Mesothelial cell of epicardium (in vitro differentiated cells): ENCODE data around the gene CYBC1. TPM values are rescaled to one million over a fixed set of nuclear protein-coding genes. Genes with fewer than 3 reads are reported as not detected.

Source experiments
- DNase-seq, 2 experiments: peaks; one replicate each; pipeline ENCODE4 v3.0.0; 2021; ENCODE audit warnings: low spot score in 2 of 2; ENCODE audit not compliant: unreplicated experiment in 2 of 2
- H3K27ac Mint-ChIP-seq: 2 replicates; pipeline ENCODE4 v1.8.0; 2021; ENCODE audit warnings: mixed read lengths
- H3K27me3 Mint-ChIP-seq: 2 replicates; pipeline ENCODE4 v1.8.0; 2021; ENCODE audit warnings: low read depth, mixed read lengths
- H3K36me3 Mint-ChIP-seq: 2 replicates; pipeline ENCODE4 v1.8.0; 2021; ENCODE audit warnings: mixed read lengths
- H3K4me1 Mint-ChIP-seq: 2 replicates; pipeline ENCODE4 v1.8.0; 2021; ENCODE audit warnings: mixed read lengths
- H3K4me3 Mint-ChIP-seq: 2 replicates; pipeline ENCODE4 v1.8.0; 2021; ENCODE audit warnings: mild to moderate bottlenecking, moderate library complexity, mixed read lengths
- H3K9me3 Mint-ChIP-seq: 2 replicates; pipeline ENCODE4 v1.8.0; 2021; ENCODE audit warnings: mixed read lengths
- CTCF ChIP-seq: fragments of 200-600 bp; sonication (generic); IDR thresholded peaks from one replicate; pipeline ENCODE4 v1.5.0; 2021; ENCODE audit warnings: antibody characterized with exemption; ENCODE audit not compliant: unreplicated experiment
- total RNA-seq: library from RNA; stranded (reverse); gene quantifications from 3 replicates; pipeline ENCODE4 v1.2.1, GENCODE V29; 2021

The CYBC1 gene
- total RNA-seq, 1 donor from 2014 or later = 86.7 TPM

GRCh38 chr17:82441691-82442487, 8.7 kb downstream of the CYBC1 start:
- H3K27ac Mint-ChIP-seq = no peak overlapping the region
- H3K4me1 Mint-ChIP-seq = no peaks in the 10 kb centered on the region
- peaks cover 5% of the 10 kb centered on the region for H3K36me3 Mint-ChIP-seq
- TF ChIP-seq CTCF = no peak
- H3K27me3 Mint-ChIP-seq = no peaks in the 10 kb centered on the region
- DNase-seq = no peak
- no peaks in the 10 kb centered on the region for H3K9me3 Mint-ChIP-seq
- H3K4me3 Mint-ChIP-seq = no peak overlapping the region

GRCh38 chr17:82440991-82441627, 9.4 kb downstream of the CYBC1 start:
- H3K9me3 Mint-ChIP-seq = no peaks in the 10 kb centered on the region
- DNase-seq = no peak
- no peak overlapping the region for H3K4me3 Mint-ChIP-seq
- no peak for TF ChIP-seq CTCF
- H3K36me3 Mint-ChIP-seq = peaks cover 5% of the 10 kb centered on the region
- H3K4me1 Mint-ChIP-seq = no peaks in the 10 kb centered on the region
- H3K27me3 Mint-ChIP-seq = no peaks in the 10 kb centered on the region
- H3K27ac Mint-ChIP-seq = no peak overlapping the region

GRCh38 chr17:82440469-82440981, 10.0 kb downstream of the CYBC1 start:
- Mint-ChIP-seq H3K36me3 (peaks cover 5% of the 10 kb centered on the region), H3K9me3 (no peaks in the 10 kb centered on the region), H3K27me3 (no peaks in the 10 kb centered on the region), H3K4me3 (no peak overlapping the region), H3K4me1 (no peaks in the 10 kb centered on the region), H3K27ac (no peak overlapping the region)
- no peak for TF ChIP-seq CTCF
- DNase-seq = no peak

- no peak for TF ChIP-seq CTCF
- Mint-ChIP-seq H3K4me3 (no peak overlapping the region), H3K27me3 (no peaks in the 10 kb centered on the region), H3K9me3 (no peaks in the 10 kb centered on the region), H3K4me1 (no peaks in the 10 kb centered on the region), H3K36me3 (peaks cover 5% of the 10 kb centered on the region), H3K27ac (no peak overlapping the region)
- DNase-seq = no peak
These were observed 10.7 kb downstream of the CYBC1 start for GRCh38 chr17:82439829-82440365.

- no peak overlapping the region for H3K4me3 Mint-ChIP-seq
- peaks cover 5% of the 10 kb centered on the region for H3K36me3 Mint-ChIP-seq
- H3K27me3 Mint-ChIP-seq = no peaks in the 10 kb centered on the region
- no peak for TF ChIP-seq CTCF
- H3K4me1 Mint-ChIP-seq = no peaks in the 10 kb centered on the region
- H3K9me3 Mint-ChIP-seq = no peaks in the 10 kb centered on the region
- no peak overlapping the region for H3K27ac Mint-ChIP-seq
- DNase-seq = no peak
These were observed 11.2 kb downstream of the CYBC1 start for GRCh38 chr17:82439194-82439828.
